Activated T-cell treated with anti-CD3 and anti-CD28 coated beads, Interleukin-2, amount 50 U/mL, for 72 hours (primary cell): ENCODE results near the gene CHD6. TPM values are rescaled to one million over a fixed set of nuclear protein-coding genes. Genes with fewer than 3 reads are reported as not detected.
A peak's percentile ranks its signal among the peaks of the same experiment; 100 is the strongest.

ENCODE experiments used
- ATAC-seq, 2 donors: fragments of 150-1000 bp; cut with Tn5 transposase; replicated peaks in 1 of 2; 2 replicates each; pipeline ENCODE4 v1.10.0; 2021; ENCODE audit warnings: moderate library complexity in 2 of 2, mild to moderate bottlenecking in 1 of 2
- DNase-seq, 2 donors: peaks; one replicate each; pipeline ENCODE4 v3.0.0; 2021 to 2022; ENCODE audit warnings: mixed read lengths in 1 of 2
- H3K27ac Mint-ChIP-seq: one replicate; pipeline ENCODE4 v1.8.0; 2022; ENCODE audit warnings: mild to moderate bottlenecking, moderate library complexity, mixed read lengths
- H3K27me3 Mint-ChIP-seq: one replicate; pipeline ENCODE4 v1.8.0; 2022; ENCODE audit warnings: low read depth, mixed read lengths
- H3K36me3 Mint-ChIP-seq, 2 donors: one replicate each; pipeline ENCODE4 v1.8.0; 2022; ENCODE audit warnings: mixed read lengths in 2 of 2, mild to moderate bottlenecking in 1 of 2; ENCODE audit not compliant: insufficient read depth in 2 of 2
- H3K4me1 Mint-ChIP-seq: one replicate; pipeline ENCODE4 v1.8.0; 2022; ENCODE audit warnings: low read depth, mixed read lengths
- H3K4me3 Mint-ChIP-seq, 2 donors: one replicate each; pipeline ENCODE4 v1.8.0; 2022; ENCODE audit warnings: mild to moderate bottlenecking in 2 of 2, mixed read lengths in 2 of 2, moderate library complexity in 2 of 2
- H3K9me3 Mint-ChIP-seq, 2 donors: one replicate each; pipeline ENCODE4 v1.8.0; 2022; ENCODE audit warnings: mixed read lengths in 2 of 2
- total RNA-seq, 2 donors: library from RNA; stranded (reverse); gene quantifications; one replicate each; pipeline ENCODE4 v1.2.3, GENCODE V29; 2022

CHD6 gene
- total RNA-seq, 2 donors from 2014 or later, result 35.8 to 37.7 TPM

- Mint-ChIP-seq H3K27ac (no peak overlapping the region), H3K4me1 (peaks cover 56% of the 10 kb centered on the region), H3K9me3 (peaks cover 1 to 3% of the 10 kb centered on the region in 2 donors), H3K27me3 (no peaks in the 10 kb centered on the region), H3K36me3 (peaks cover 5 to 6% of the 10 kb centered on the region in 2 donors), H3K4me3 (no peak overlapping the region)
- ATAC-seq (no peak), DNase-seq (no peak)
Observed at GRCh38 chr20:41566896-41567527, 51.2 kb downstream of the CHD6 start.

DNA sequence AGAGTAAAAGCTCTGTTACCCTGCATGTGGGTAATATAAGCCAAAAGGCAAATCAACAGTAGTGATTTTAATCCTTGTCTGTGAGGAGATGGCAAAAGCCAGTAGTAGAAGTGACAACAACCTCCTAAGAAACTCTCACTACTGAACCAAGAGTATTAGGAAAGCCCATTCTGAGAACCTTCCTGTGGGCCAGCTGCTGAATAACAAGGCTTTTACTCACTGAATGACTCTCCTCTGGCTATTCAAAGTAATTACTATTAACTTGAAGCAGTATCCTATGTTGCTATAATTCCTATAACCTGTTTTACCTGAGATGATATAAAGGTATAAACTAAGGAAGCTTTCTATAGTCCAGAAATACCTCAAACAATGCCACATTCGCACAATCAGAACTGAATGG lies 55.1 kb downstream of the CHD6 start:
- Mint-ChIP-seq H3K27ac (no peak overlapping the region), H3K27me3 (no peaks in the 10 kb centered on the region), H3K4me1 (peaks cover 62% of the 10 kb centered on the region), H3K36me3 (peaks cover 5 to 12% of the 10 kb centered on the region in 2 donors), H3K9me3 (peaks cover 3% of the 10 kb centered on the region in 2 donors), H3K4me3 (no peak overlapping the region)
- DNase-seq, result no peak
- ATAC-seq, result no peak

- ATAC-seq, result no peak
- H3K27ac Mint-ChIP-seq, result peak overlapping the region; percentile 19
- peaks cover 54% of the 10 kb centered on the region for H3K4me1 Mint-ChIP-seq
- peaks cover 3 to 4% of the 10 kb centered on the region in 2 donors for H3K9me3 Mint-ChIP-seq
- no peak overlapping the region for H3K4me3 Mint-ChIP-seq
- DNase-seq, result no peak
- H3K27me3 Mint-ChIP-seq, result no peaks in the 10 kb centered on the region
- H3K36me3 Mint-ChIP-seq, result peaks cover 5 to 13% of the 10 kb centered on the region in 2 donors
Observed at GRCh38 chr20:41560970-41561369, 57.2 kb downstream of the CHD6 start.

GRCh38 chr20:41559658-41560057 lies 58.5 kb downstream of the CHD6 start:
- peaks cover 44% of the 10 kb centered on the region for H3K4me1 Mint-ChIP-seq
- no peak overlapping the region for H3K4me3 Mint-ChIP-seq
- no peaks in the 10 kb centered on the region for H3K27me3 Mint-ChIP-seq
- peaks cover 3 to 10% of the 10 kb centered on the region in 2 donors for H3K36me3 Mint-ChIP-seq
- DNase-seq (no peak), ATAC-seq (no peak)
- H3K27ac Mint-ChIP-seq, result peak overlapping the region; percentile 0
- H3K9me3 Mint-ChIP-seq, result peaks cover under 1 to 4% of the 10 kb centered on the region in 2 donors

GRCh38 chr20:41553142-41553879 lies 64.9 kb downstream of the CHD6 start:
- peaks cover 7% of the 10 kb centered on the region for H3K4me1 Mint-ChIP-seq
- DNase-seq (no peak), ATAC-seq (no peak)
- H3K36me3 Mint-ChIP-seq, result peaks cover 4 to 10% of the 10 kb centered on the region in 2 donors
- H3K27ac Mint-ChIP-seq, result peak overlapping the region; percentile 55
- peaks cover 2 to 4% of the 10 kb centered on the region in 2 donors for H3K9me3 Mint-ChIP-seq
- no peak overlapping the region for H3K4me3 Mint-ChIP-seq
- H3K27me3 Mint-ChIP-seq, result no peaks in the 10 kb centered on the region

DNA sequence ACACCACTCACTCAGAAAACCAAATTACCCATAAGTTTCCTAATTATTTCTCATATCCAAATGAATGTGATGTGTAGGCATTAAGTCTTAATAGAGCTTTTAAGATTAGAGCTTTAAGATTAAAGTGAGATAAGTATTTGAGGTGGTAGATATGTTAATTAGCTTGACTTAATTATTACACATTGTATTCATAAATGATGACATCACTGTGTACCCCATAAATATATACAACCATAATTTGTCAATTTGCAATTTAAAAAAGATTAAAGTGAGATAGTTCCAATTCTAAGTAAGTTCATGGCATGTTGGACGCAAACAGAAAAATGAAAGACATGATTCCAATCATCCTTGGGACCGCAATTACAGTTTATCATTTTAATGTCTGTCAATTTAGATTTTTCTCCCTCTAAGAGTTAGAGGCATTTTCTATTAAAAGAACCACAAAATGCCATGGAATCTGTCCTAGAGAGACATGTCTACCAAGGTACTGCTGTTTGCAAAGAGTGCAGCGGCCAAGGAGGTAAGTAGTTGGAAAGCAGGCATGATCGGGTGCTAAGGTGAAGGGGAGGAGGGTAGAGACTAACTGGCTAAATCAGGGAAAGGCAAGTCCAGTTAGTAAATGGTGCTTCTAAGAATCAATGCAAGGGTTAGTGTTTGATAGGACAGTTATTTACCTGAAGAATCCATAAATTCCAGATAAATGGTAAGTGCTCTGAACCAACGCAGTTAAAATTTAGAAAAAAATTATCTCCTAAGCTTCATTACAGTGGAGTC lies 65.7 kb downstream of the CHD6 start:
- ATAC-seq (no peak), DNase-seq (no peak)
- Mint-ChIP-seq H3K27me3 (no peaks in the 10 kb centered on the region), H3K27ac (peak overlapping the region; percentile 6), H3K36me3 (peaks cover 4 to 10% of the 10 kb centered on the region in 2 donors), H3K9me3 (peaks cover 2 to 4% of the 10 kb centered on the region in 2 donors), H3K4me3 (no peak overlapping the region), H3K4me1 (peaks cover 7% of the 10 kb centered on the region)

DNA sequence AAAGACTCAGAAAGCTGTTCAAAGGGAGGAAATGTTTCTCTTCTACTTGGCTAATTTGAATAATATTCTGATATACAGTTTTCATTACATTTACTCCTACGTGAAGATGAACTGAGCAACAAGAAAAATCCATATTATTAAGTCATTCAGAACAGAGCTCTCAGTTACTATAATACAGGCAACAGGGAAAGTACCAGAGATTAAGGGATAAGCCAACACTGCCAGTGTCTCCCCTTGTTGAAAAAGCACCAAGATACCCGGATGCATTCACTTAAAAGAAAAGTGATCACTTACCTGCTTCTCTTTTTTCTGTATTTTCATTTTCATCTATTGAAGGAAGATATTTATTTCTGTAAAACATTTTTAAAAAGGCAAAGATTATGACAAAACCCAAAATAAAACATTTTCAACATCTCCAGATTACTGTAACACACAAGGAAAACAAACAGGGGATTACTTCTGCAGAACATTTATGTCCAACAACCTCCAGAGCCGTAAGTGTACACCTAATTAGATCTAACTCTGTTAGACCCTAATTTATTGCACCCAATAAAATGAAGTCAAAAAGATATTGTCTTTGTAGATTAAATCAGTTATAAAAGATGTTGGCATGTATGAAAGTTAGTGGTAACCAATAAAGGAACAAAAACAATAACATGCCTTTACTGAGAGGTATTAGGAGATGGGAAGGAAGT lies 67.0 kb downstream of the CHD6 start:
- H3K4me1 Mint-ChIP-seq, result peaks cover 7% of the 10 kb centered on the region
- H3K27me3 Mint-ChIP-seq, result no peaks in the 10 kb centered on the region
- no peak overlapping the region for H3K27ac Mint-ChIP-seq
- ATAC-seq, result no peak
- peaks cover 2 to 7% of the 10 kb centered on the region in 2 donors for H3K36me3 Mint-ChIP-seq
- no peak for DNase-seq
- no peak overlapping the region for H3K4me3 Mint-ChIP-seq
- peaks cover 0 to 4% of the 10 kb centered on the region in 2 donors for H3K9me3 Mint-ChIP-seq

DNA sequence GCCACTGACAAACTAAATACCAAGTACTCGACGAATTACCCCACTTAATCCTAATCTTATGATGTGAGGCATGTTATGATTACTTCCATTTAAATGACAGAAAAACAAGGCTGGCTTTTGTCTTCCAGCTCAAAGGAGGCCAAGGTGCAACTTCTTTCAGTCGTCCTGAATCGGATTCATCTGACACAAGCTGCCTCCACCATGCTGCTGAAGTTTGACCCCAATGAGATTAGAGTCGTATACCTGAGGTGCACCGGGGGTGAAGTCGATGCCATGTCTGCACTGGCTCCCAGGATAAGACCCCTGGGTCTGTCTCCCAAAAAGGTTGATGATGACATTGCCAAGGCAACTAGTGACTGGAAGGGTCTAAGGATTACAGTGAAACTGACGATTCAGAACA lies 71.0 kb downstream of the CHD6 start:
- no peaks in the 10 kb centered on the region for H3K4me1 Mint-ChIP-seq
- no peaks in the 10 kb centered on the region for H3K27me3 Mint-ChIP-seq
- ATAC-seq (no peak), DNase-seq (no peak)
- H3K4me3 Mint-ChIP-seq, result no peak overlapping the region
- no peak overlapping the region for H3K27ac Mint-ChIP-seq
- peaks cover 2 to 7% of the 10 kb centered on the region in 2 donors for H3K36me3 Mint-ChIP-seq
- H3K9me3 Mint-ChIP-seq, result peaks cover 0 to 2% of the 10 kb centered on the region in 2 donors

- peaks cover 2 to 7% of the 10 kb centered on the region in 2 donors for H3K36me3 Mint-ChIP-seq
- no peaks in the 10 kb centered on the region for H3K27me3 Mint-ChIP-seq
- no peak overlapping the region for H3K4me3 Mint-ChIP-seq
- H3K9me3 Mint-ChIP-seq, result peaks cover 0 to 2% of the 10 kb centered on the region in 2 donors
- H3K4me1 Mint-ChIP-seq, result no peaks in the 10 kb centered on the region
- no peak for ATAC-seq
- H3K27ac Mint-ChIP-seq, result no peak overlapping the region
- no peak for DNase-seq
Observed at GRCh38 chr20:41546535-41546934, 71.6 kb downstream of the CHD6 start.

DNA sequence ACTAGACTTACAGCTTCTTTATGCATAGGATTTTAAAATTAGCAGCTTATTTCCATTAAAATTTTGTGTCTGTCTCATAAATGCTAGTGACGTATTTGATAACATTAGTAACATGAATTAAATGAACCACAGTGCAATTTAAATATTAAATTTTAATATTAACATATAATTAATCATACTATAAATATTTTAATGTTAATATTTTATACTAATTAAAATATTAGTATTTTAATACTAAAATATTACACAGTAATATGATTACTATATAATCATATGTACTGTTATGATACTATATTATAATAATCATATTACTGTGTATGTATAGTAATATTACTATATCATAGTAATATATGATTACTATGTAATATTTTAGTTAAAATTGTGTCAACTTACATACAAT lies 73.7 kb downstream of the CHD6 start:
- Mint-ChIP-seq H3K36me3 (no peaks in the 10 kb centered on the region), H3K4me1 (no peaks in the 10 kb centered on the region), H3K27ac (no peak overlapping the region), H3K4me3 (no peak overlapping the region), H3K27me3 (no peaks in the 10 kb centered on the region), H3K9me3 (no peaks in the 10 kb centered on the region)
- DNase-seq (no peak), ATAC-seq (no peak)

DNA sequence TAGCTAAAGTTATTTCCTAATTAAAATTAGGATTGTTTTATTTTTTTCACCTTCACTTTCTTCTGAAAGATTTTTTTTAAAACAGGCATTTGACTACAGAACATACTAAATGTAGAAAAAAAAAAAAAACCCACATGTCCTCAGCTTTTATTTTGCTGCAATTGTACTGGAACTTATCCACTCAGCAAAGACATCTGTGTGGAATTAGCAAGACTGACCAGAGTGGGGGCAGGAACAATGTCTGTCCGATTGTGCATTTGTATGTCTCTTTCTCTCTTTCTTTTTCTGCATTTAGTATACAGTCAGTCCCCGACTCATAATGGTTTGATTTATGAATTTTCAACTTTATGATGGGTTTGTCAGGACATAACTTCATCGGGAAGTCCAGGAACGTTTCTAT lies 77.3 kb downstream of the CHD6 start:
- peaks cover 6 to 9% of the 10 kb centered on the region in 2 donors for H3K36me3 Mint-ChIP-seq
- no peak for DNase-seq
- ATAC-seq, result no peak
- no peaks in the 10 kb centered on the region for H3K4me1 Mint-ChIP-seq
- peaks cover 5 to 6% of the 10 kb centered on the region in 2 donors for H3K9me3 Mint-ChIP-seq
- no peaks in the 10 kb centered on the region for H3K27me3 Mint-ChIP-seq
- no peak overlapping the region for H3K4me3 Mint-ChIP-seq
- no peak overlapping the region for H3K27ac Mint-ChIP-seq

DNA sequence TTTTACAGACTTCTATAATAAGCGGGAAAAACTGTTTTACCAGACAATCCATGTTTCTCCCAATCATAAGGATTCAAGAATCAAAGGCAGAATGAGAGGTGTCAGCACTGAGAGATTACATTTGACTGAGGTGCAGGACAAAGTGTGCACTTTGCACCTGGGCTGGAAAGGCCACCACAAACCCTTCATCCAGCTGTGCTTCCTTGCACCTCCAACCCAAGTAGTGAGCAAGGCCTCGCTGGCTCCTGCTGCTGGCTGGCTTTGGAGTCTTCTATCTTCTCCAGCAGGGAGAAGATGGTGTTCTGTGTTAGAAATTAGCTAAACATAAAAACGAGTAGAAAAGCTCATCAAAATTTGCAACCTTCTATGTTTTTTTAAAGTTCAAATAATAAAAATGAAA lies 77.7 kb downstream of the CHD6 start:
- no peak for ATAC-seq
- H3K27ac Mint-ChIP-seq, result no peak overlapping the region
- DNase-seq, result no peak
- H3K9me3 Mint-ChIP-seq, result peaks cover 5 to 6% of the 10 kb centered on the region in 2 donors
- H3K4me1 Mint-ChIP-seq, result no peaks in the 10 kb centered on the region
- H3K27me3 Mint-ChIP-seq, result no peaks in the 10 kb centered on the region
- no peak overlapping the region for H3K4me3 Mint-ChIP-seq
- H3K36me3 Mint-ChIP-seq, result peaks cover 6 to 9% of the 10 kb centered on the region in 2 donors
